AG09309 (cell line): ENCODE data around the gene SCD5.

Experiments used
- DNase-seq: peaks from one replicate; pipeline ENCODE4 v3.0.0-alpha.2; 2010; ENCODE audit warnings: low read depth
- H3K4me3 ChIP-seq: 2 replicates; pipeline ENCODE4 v1.5.1; 2011; ENCODE audit warnings: mild to moderate bottlenecking, low read depth, low read length, moderate library complexity; ENCODE audit not compliant: control insufficient read depth
- CTCF ChIP-seq: IDR thresholded peaks from 2 replicates; pipeline ENCODE4 v1.5.1; 2011; ENCODE audit warnings: mild to moderate bottlenecking, low read depth, low read length, inconsistent platforms; ENCODE audit not compliant: insufficient read depth, control insufficient read depth; ENCODE audit errors: missing control alignments

Gene SCD5

GRCh38 chr4:82797040-82797404 lies 1.6 kb downstream of the SCD5 start:
- no peak for DNase-seq
- TF ChIP-seq CTCF, result no peak
- peak overlapping the region; percentile 80 for H3K4me3 ChIP-seq

GRCh38 chr4:82792912-82793649 lies 5.5 kb downstream of the SCD5 start:
- TF ChIP-seq CTCF, result no peak
- no peak for DNase-seq
- no peak overlapping the region for H3K4me3 ChIP-seq

GRCh38 chr4:82791179-82791578 lies 7.4 kb downstream of the SCD5 start:
- TF ChIP-seq CTCF, result no peak
- no peak for DNase-seq
- H3K4me3 ChIP-seq, result no peak overlapping the region

GRCh38 chr4:82790060-82790660 lies 8.4 kb downstream of the SCD5 start:
- no peak for DNase-seq
- H3K4me3 ChIP-seq, result no peak overlapping the region
- no peak for TF ChIP-seq CTCF

GRCh38 chr4:82789025-82789776 lies 9.4 kb downstream of the SCD5 start:
- DNase-seq, result no peak
- TF ChIP-seq CTCF, result no peak
- no peak overlapping the region for H3K4me3 ChIP-seq

- H3K4me3 ChIP-seq, result no peak overlapping the region
- TF ChIP-seq CTCF, result no peak
- DNase-seq, result no peak
Measured at GRCh38 chr4:82787342-82787741, 11.3 kb downstream of the SCD5 start.
